ENCODE data around the gene HOXA9. TPM values are rescaled to one million over a fixed set of nuclear protein-coding genes. Genes with fewer than 3 reads are reported as not detected.

HOXA9 gene
- polyA plus RNA-seq, 1 donor (not counting 4 experiments of a cell fraction or from before 2014, with no cell fraction given), result 28.1 TPM

GRCh38 chr7:27198138-27198841, 33.0 kb upstream of the HOXA9 start:
- H3K4me1 ChIP-seq (ENCODE audit: control insufficient read depth, extremely low read depth, insufficient read depth, low read length), result peaks cover 7% of the 10 kb centered on the region
- DNase-seq (ENCODE audit: low read depth, low spot score), result no peak
- no peaks in the 10 kb centered on the region for H3K9me1 ChIP-seq (ENCODE audit: control insufficient read depth, extremely low read depth, insufficient read depth, low read length)
- no peaks in the 10 kb centered on the region for H3K9me3 ChIP-seq (ENCODE audit: control insufficient read depth, low read depth, low read length)
- TF ChIP-seq, protein P1, sequence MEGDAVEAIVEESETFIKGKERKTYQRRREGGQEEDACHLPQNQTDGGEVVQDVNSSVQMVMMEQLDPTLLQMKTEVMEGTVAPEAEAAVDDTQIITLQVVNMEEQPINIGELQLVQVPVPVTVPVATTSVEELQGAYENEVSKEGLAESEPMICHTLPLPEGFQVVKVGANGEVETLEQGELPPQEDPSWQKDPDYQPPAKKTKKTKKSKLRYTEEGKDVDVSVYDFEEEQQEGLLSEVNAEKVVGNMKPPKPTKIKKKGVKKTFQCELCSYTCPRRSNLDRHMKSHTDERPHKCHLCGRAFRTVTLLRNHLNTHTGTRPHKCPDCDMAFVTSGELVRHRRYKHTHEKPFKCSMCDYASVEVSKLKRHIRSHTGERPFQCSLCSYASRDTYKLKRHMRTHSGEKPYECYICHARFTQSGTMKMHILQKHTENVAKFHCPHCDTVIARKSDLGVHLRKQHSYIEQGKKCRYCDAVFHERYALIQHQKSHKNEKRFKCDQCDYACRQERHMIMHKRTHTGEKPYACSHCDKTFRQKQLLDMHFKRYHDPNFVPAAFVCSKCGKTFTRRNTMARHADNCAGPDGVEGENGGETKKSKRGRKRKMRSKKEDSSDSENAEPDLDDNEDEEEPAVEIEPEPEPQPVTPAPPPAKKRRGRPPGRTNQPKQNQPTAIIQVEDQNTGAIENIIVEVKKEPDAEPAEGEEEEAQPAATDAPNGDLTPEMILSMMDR (optimal IDR thresholded peaks at IDR 0.05 in 1 of 3, IDR thresholded peaks at IDR 0.05 in 1 of 3, conservative IDR thresholded peaks at IDR 0.05 in 1 of 3; ENCODE audit: extremely low read depth in 1 of 3, insufficient read depth in 2 of 3, low read length in 3 of 3), result no peak
- peak; percentile 91 for TF ChIP-seq EZH2 (IDR thresholded peaks at IDR 0.05; ENCODE audit: low read length)
- dilution Hi-C loops (cut with MboI; ENCODE audit: extremely low pct_ligation_motif_present, low sequenced_read_pairs), result no loop called here
- H3K27me3 ChIP-seq (ENCODE audit: control insufficient read depth, extremely low read depth, insufficient read depth, low read length), result peaks cover 84% of the 10 kb centered on the region
- no peak overlapping the region for H3K9ac ChIP-seq (ENCODE audit: control insufficient read depth, extremely low read depth, insufficient read depth, low read length)
- no peak overlapping the region for H3K27ac ChIP-seq (ENCODE audit: control insufficient read depth, insufficient read depth, low read length)
- H3K79me2 ChIP-seq (ENCODE audit: control insufficient read depth, insufficient read depth, low read length), result no peaks in the 10 kb centered on the region
- FAIRE-seq, result no peak
- no peaks in the 10 kb centered on the region for H3K36me3 ChIP-seq (ENCODE audit: control insufficient read depth in 2 of 2, extremely low read depth in 1 of 2, insufficient read depth in 2 of 2, low read length in 2 of 2)
- no peak overlapping the region for H2AFZ ChIP-seq (ENCODE audit: control insufficient read depth, low read length)
- no peaks in the 10 kb centered on the region for H4K20me1 ChIP-seq (ENCODE audit: control insufficient read depth, extremely low read depth, insufficient read depth, low read length)
- no peak overlapping the region for H3K4me2 ChIP-seq (ENCODE audit: control insufficient read depth, extremely low read depth, insufficient read depth, low read depth, low read length)
- peak overlapping the region in 1 of 3 experiments; percentile 43 for H3K4me3 ChIP-seq (ENCODE audit: control insufficient read depth in 2 of 3, extremely low read depth in 1 of 3, insufficient read depth in 2 of 3, low read depth in 1 of 3, low read length in 3 of 3)

- TF ChIP-seq, protein P1 (optimal IDR thresholded peaks at IDR 0.05 in 1 of 3, IDR thresholded peaks at IDR 0.05 in 1 of 3, conservative IDR thresholded peaks at IDR 0.05 in 1 of 3; ENCODE audit: extremely low read depth in 1 of 3, insufficient read depth in 2 of 3, low read length in 3 of 3), result no peak
- peak; percentile 83 for TF ChIP-seq EZH2 (IDR thresholded peaks at IDR 0.05; ENCODE audit: low read length)
- no peak overlapping the region for H3K27ac ChIP-seq (ENCODE audit: control insufficient read depth, insufficient read depth, low read length)
- H3K4me3 ChIP-seq (ENCODE audit: control insufficient read depth in 2 of 3, extremely low read depth in 1 of 3, insufficient read depth in 2 of 3, low read depth in 1 of 3, low read length in 3 of 3), result no peak overlapping the region
- H3K79me2 ChIP-seq (ENCODE audit: control insufficient read depth, insufficient read depth, low read length), result no peaks in the 10 kb centered on the region
- FAIRE-seq, result no peak
- no peaks in the 10 kb centered on the region for H3K9me1 ChIP-seq (ENCODE audit: control insufficient read depth, extremely low read depth, insufficient read depth, low read length)
- no peak overlapping the region for H3K4me2 ChIP-seq (ENCODE audit: control insufficient read depth, extremely low read depth, insufficient read depth, low read depth, low read length)
- H2AFZ ChIP-seq (ENCODE audit: control insufficient read depth, low read length), result no peak overlapping the region
- no peaks in the 10 kb centered on the region for H4K20me1 ChIP-seq (ENCODE audit: control insufficient read depth, extremely low read depth, insufficient read depth, low read length)
- dilution Hi-C loops (cut with MboI; ENCODE audit: extremely low pct_ligation_motif_present, low sequenced_read_pairs), result no loop called here
- peaks cover 84% of the 10 kb centered on the region for H3K27me3 ChIP-seq (ENCODE audit: control insufficient read depth, extremely low read depth, insufficient read depth, low read length)
- H3K4me1 ChIP-seq (ENCODE audit: control insufficient read depth, extremely low read depth, insufficient read depth, low read length), result peaks cover 9% of the 10 kb centered on the region
- no peak for DNase-seq (ENCODE audit: low read depth, low spot score)
- no peaks in the 10 kb centered on the region for H3K36me3 ChIP-seq (ENCODE audit: control insufficient read depth in 2 of 2, extremely low read depth in 1 of 2, insufficient read depth in 2 of 2, low read length in 2 of 2)
- no peak overlapping the region for H3K9ac ChIP-seq (ENCODE audit: control insufficient read depth, extremely low read depth, insufficient read depth, low read length)
- H3K9me3 ChIP-seq (ENCODE audit: control insufficient read depth, low read depth, low read length), result no peaks in the 10 kb centered on the region
Observed at GRCh38 chr7:27197137-27198042, 32.1 kb upstream of the HOXA9 start.

Measured in keratinocyte (primary cell).